Activated naive CD4-positive, alpha-beta T cell treated with anti-CD3 and anti-CD28 coated beads, Interleukin-2, amount 10 ng/mL, durations not matched to agents 7 days and 5 days (primary cell): ENCODE data around the gene MEST.

ENCODE experiments used
- CTCF ChIA-PET: fragments of 350-600 bp; sonication (Branson Sonifier 250); formaldehyde crosslinking; loops from one replicate; lab custom pipeline; 2021; ENCODE audit warnings: antibody characterized with exemption; lab: Charles Lee
- DNase-seq: peaks from one replicate; pipeline ENCODE4 v3.0.0-alpha.2; 2020
- H3K27ac Mint-ChIP-seq: one replicate; pipeline ENCODE4 v1.8.0; 2021; ENCODE audit warnings: mild to moderate bottlenecking, moderate library complexity, mixed read lengths
- H3K27me3 Mint-ChIP-seq: one replicate; pipeline ENCODE4 v1.8.0; 2021; ENCODE audit warnings: mild to moderate bottlenecking, mixed read lengths
- H3K36me3 Mint-ChIP-seq: one replicate; pipeline ENCODE4 v1.8.0; 2021; ENCODE audit warnings: mixed read lengths
- H3K4me1 Mint-ChIP-seq: one replicate; pipeline ENCODE4 v1.8.0; 2021; ENCODE audit warnings: mixed read lengths
- H3K4me3 Mint-ChIP-seq: one replicate; pipeline ENCODE4 v1.8.0; 2021; ENCODE audit warnings: mild to moderate bottlenecking, moderate library complexity, mixed read lengths
- H3K9me3 Mint-ChIP-seq: one replicate; pipeline ENCODE4 v1.8.0; 2021; ENCODE audit warnings: mixed read lengths

MEST gene

DNA sequence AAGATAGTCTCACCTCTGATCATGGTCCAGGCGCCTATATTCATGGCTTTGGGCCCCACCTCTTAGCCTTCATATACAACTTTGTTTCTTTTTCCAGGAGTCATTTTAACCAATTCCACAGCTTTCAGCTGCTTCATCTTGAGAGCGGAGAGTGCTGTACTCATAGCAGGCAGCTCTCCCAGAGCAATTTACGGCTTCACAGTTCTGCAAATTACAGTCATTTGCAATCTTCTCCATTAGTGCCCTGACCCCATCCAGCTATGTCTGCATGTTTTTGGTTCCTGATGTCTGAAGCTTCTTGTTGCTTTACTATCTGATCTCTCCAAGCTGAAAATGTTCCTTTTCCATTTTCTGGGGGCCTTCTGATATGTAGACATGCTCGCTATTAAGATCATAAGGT lies 18.0 kb upstream of the MEST start:
- DNase-seq, result no peak
- Mint-ChIP-seq H3K9me3 (no peaks in the 10 kb centered on the region), H3K4me1 (peaks cover 2% of the 10 kb centered on the region), H3K27ac (no peak overlapping the region), H3K36me3 (no peaks in the 10 kb centered on the region), H3K4me3 (no peak overlapping the region), H3K27me3 (no peaks in the 10 kb centered on the region)
- CTCF ChIA-PET, result no interaction called here

DNA sequence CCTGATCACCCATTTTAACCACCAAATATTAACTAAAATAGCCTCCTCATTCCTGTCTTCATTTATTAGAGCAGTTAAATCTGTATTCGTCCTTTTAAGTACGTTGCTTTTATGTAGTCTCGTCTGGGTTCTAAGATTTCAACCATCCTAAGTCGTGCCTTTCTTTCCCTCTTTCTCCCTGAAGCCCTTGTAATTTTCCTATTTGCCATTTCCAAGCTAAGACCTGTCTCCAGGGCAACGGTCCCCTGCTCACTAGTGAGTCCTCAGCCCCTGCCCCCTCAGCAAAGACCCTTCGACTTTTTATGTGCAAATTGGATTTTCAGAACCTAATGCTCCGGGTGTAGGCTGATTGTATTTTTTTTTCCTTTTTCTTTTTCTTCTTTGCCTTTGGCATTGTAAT lies 16.1 kb upstream of the MEST start:
- H3K4me1 Mint-ChIP-seq, result peaks cover 2% of the 10 kb centered on the region
- CTCF ChIA-PET, result interaction anchor here (1.0 kb wide), 1 partner anchor 8 kb away, joined by 3 read pairs; no protein-coding TSS in a partner anchor
- H3K27ac Mint-ChIP-seq, result no peak overlapping the region
- no peak overlapping the region for H3K4me3 Mint-ChIP-seq
- H3K36me3 Mint-ChIP-seq, result no peaks in the 10 kb centered on the region
- H3K9me3 Mint-ChIP-seq, result peaks cover 1% of the 10 kb centered on the region
- H3K27me3 Mint-ChIP-seq, result no peaks in the 10 kb centered on the region
- no peak for DNase-seq

DNA sequence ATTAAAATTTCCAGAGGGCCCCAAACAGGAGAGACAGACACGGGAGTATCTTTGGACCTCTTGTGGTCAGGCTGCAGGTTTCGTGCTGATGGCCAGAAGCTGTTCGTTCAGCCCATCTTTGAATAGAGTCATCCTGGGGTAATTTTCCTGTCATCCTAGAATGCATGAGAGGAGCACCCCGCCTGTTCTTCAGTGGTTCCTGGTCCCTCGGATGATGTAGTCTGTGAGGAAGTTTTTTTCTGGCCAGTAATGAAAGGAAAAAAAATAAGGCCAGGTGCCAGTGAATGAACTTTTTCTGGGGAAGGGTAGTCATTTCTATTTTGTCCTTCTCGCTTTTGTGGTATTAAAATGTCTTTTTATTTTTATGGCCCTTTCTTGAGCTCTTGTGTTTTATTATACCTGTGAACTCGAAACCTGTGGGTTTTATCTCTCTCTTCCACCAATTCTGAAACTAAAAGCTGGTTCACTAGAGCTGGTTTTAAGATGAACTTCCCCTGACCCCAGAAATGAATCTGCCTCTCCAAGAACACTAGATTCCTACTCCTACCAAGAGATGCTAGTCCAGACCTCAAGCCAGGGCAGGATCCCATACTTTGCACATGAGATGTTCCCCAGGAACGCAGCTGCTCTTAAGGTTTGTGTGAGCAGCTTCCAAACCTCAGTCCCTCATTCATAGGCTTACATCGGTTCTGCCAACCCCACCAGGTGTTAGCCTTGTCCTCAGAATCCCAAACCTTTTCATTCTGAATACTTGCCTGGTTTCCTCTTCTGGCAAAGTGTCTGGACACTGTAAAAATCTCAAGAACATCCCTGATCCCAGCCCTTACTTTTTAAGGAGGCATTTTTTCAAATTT lies 15.4 kb upstream of the MEST start:
- CTCF ChIA-PET, result no interaction called here
- no peak overlapping the region for H3K27ac Mint-ChIP-seq
- DNase-seq, result no peak

DNA sequence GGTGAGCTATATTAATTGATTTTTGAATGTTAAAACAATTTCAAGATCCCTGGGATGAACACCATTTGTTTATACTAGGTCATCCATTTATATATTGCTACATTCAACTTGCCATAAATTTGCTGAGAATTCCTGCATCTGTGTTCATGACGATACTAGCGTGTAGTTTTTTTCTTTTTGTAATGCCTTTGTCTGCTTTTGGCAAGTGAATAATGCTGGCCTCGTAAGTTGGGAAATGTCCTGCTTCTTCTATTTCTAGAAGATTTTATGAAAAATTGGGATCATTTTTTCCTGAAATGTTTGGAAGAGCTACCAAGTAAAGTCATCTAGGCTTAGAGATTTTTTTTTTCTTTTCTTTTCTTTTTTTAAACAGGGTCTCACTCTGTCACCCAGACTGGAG lies 12.9 kb upstream of the MEST start:
- no peak overlapping the region for H3K4me3 Mint-ChIP-seq
- H3K4me1 Mint-ChIP-seq, result no peaks in the 10 kb centered on the region
- H3K36me3 Mint-ChIP-seq, result no peaks in the 10 kb centered on the region
- peaks cover 15% of the 10 kb centered on the region for H3K27me3 Mint-ChIP-seq
- CTCF ChIA-PET, result no interaction called here
- peaks cover 1% of the 10 kb centered on the region for H3K9me3 Mint-ChIP-seq
- DNase-seq, result no peak
- H3K27ac Mint-ChIP-seq, result no peak overlapping the region

More for the DNA sequence above, 15.4 kb upstream of the MEST start:
- Mint-ChIP-seq H3K4me3 (no peak overlapping the region), H3K36me3 (no peaks in the 10 kb centered on the region), H3K27me3 (no peaks in the 10 kb centered on the region), H3K4me1 (peaks cover 2% of the 10 kb centered on the region), H3K9me3 (peaks cover 1% of the 10 kb centered on the region)

DNA sequence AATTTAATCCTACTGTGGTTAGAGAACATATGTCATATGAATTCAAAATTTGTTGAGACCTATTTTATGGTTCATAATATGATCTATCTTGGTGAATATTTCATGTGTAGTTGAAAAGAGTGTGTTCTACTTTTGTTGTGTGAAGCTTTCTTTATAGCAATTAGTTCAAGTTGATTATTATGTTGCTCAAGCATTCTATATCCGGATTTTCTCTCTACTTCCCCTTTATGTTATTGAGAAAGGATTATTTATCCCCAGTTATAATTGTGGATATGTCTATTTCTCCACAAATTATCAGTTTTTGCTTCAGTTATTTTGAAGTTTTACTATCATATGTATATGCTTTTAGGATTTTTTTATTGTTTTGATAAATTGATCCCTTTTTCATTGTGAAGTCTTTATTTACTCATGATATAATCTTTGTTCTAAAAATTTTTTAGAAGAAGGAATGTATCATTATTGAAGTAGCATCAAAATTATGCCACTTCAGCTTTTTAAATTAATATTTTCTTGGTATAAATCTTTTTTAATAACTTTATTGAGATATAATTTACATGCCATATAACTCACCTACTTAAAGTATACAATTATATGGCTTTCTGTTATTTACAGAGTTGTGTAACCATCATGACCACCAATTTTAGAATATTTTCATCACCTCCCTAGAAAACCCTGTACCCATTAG lies 12.0 kb upstream of the MEST start:
- H3K36me3 Mint-ChIP-seq, result no peaks in the 10 kb centered on the region
- no peak overlapping the region for H3K27ac Mint-ChIP-seq

DNA sequence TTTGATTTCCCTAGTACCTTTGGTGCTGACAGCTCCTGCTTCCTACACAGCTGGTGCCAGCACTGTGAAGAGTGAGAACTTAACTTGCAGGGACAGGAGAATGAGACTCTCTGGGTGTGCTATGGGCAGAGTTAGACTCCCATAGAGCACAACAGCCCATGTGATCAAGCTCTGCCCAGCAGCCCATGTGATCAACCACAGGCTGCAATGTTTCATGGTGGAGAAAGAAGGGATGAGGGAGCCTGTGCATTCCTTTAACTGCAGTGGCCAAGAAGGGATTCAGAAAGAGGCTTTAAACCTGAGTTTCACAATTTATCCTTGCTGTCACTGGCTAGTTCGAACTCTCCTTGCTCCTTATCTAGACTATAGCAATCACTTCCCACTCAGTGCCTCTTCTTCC lies 10.0 kb upstream of the MEST start:
- DNase-seq, result no peak
- H3K9me3 Mint-ChIP-seq, result peaks cover 1% of the 10 kb centered on the region
- CTCF ChIA-PET, result no interaction called here
- H3K27me3 Mint-ChIP-seq, result peaks cover 40% of the 10 kb centered on the region
- no peak overlapping the region for H3K27ac Mint-ChIP-seq
- no peak overlapping the region for H3K4me3 Mint-ChIP-seq
- no peaks in the 10 kb centered on the region for H3K36me3 Mint-ChIP-seq
- peaks cover 21% of the 10 kb centered on the region for H3K4me1 Mint-ChIP-seq

More for the DNA sequence above, 12.0 kb upstream of the MEST start:
- Mint-ChIP-seq H3K4me3 (no peak overlapping the region), H3K27me3 (peaks cover 19% of the 10 kb centered on the region), H3K4me1 (peaks cover 2% of the 10 kb centered on the region), H3K9me3 (peaks cover 1% of the 10 kb centered on the region)
- no peak for DNase-seq
- CTCF ChIA-PET, result no interaction called here

DNA sequence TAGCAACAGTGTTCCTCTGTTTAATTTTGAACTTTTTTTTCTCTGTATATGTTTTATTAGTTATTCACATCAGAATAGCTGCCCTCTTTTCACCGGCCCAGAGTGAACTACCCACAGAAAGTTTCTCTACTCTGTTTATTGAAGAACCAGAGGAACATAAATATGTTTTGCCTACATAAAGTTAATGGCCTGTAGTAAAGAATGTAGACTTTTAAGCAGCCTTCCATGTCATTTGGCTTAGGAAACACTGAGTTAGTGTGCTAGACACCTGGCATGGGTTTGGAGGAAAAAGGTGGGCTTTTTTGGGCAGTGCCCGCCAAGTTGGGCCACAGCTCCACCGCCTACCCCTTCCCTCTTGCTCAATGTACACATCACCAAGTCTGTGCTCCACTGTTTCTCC lies 8.9 kb upstream of the MEST start:
- Mint-ChIP-seq H3K4me1 (peaks cover 24% of the 10 kb centered on the region), H3K27ac (no peak overlapping the region), H3K36me3 (no peaks in the 10 kb centered on the region), H3K9me3 (peaks cover 1% of the 10 kb centered on the region), H3K27me3 (peaks cover 51% of the 10 kb centered on the region), H3K4me3 (no peak overlapping the region)
- CTCF ChIA-PET, result interaction anchor here (0.5 kb wide), 1 partner anchor 852 kb away, joined by 3 read pairs; no protein-coding TSS in a partner anchor
- no peak for DNase-seq

DNA sequence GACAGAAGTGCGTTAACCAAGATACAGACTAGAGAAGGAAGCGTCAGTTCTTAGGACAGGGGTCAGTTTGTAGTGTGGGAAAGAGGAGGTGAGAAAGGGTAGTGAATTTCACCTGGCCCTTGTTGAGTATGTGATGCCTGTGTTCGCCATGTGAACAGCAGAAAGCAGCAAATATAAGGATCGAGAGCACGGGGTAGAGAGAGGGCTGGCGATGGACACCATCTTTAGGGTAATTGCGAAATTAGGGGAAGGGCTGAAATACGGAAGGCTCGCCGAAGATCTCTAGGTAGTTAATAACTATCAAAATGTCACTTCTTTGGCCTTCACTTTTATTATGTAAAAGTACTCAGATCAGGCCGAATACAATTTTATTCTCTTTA lies 6.2 kb upstream of the MEST start:
- DNase-seq, result no peak
- H3K27ac Mint-ChIP-seq, result no peak overlapping the region
- H3K4me1 Mint-ChIP-seq, result peaks cover 24% of the 10 kb centered on the region
- peak overlapping the region; percentile 70 for H3K4me3 Mint-ChIP-seq
- H3K27me3 Mint-ChIP-seq, result peaks cover 72% of the 10 kb centered on the region
- H3K9me3 Mint-ChIP-seq, result no peaks in the 10 kb centered on the region
- CTCF ChIA-PET, result interaction anchor here (0.6 kb wide), 1 partner anchor 72 kb away, joined by 3 read pairs; no protein-coding TSS in a partner anchor
- no peaks in the 10 kb centered on the region for H3K36me3 Mint-ChIP-seq

DNA sequence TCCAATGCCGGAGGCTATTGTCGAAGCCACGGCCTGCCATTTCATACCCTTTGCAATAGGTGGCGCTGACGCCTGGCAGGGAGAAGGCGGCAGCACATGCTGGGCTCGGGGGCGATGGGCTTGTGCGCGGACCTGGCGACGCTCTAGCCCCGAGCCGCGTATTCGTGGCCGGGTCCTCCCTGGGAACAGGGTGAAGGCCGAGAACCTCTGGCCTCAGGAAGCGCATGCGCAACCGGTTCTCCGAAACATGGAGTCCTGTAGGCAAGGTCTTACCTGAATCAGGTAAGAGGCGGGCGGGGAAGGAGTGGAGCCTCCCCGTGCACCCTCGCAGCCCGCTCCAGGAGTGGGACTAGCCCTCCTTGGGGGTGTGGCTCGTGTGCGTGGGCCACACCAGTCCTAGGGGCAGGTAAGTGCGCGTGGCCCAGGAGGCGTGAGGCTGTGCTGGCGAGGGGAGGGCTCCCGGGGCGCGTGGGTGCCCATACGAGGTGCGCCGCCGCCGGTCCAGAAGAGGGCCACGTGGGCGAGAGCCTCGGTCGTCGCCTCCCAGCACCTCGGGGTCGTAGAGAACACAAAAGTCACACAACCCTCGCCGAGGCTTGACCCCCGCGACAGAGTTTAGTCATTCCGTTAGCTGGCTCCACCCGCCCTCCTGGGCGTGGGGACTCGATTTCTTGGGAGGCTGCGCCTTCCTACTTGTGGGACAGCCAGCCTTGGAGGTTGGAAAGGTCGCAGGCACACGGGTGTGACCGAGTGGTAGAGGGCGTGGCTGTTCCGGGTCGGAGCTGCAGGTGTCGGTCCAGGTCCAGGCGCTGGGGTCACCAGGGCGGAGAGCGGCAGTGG lies 5.6 kb upstream of the MEST start:
- Mint-ChIP-seq H3K27me3 (peaks cover 79% of the 10 kb centered on the region), H3K27ac (no peak overlapping the region), H3K9me3 (no peaks in the 10 kb centered on the region), H3K4me1 (peaks cover 29% of the 10 kb centered on the region), H3K4me3 (peak overlapping the region; percentile 70), H3K36me3 (no peaks in the 10 kb centered on the region)
- DNase-seq, result peak; percentile 64
- CTCF ChIA-PET, result interaction anchor here (0.8 to 1.4 kb wide), 3 partner anchors 20 to 271 kb away, joined by 3 to 4 read pairs (median 3); no protein-coding TSS in a partner anchor

DNA sequence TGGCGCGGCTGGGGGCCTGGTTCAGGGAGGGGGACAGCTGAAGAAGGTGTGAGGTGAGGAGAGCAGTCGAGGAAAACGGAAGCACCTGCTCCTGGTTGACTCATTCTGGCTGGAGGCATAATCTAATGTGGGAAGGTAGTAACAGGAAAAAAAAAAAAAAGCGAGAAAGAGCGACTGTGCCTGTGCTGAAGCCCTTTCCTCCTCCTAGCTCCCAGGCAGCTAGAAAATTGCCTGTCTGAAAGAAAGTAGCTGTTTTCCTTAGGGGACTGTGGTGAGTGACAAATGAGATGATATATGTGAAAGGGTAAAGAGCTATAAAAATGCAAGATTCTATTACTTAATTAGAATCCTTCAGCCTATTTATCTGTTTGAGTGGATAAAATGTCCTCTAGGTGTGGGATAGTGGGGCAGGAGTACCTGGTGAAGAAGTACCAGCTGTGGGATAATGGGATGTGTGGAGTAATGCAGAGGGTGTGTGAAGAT lies 4.9 kb upstream of the MEST start:
- Mint-ChIP-seq H3K4me1 (peaks cover 32% of the 10 kb centered on the region), H3K27ac (no peak overlapping the region), H3K4me3 (peak overlapping the region; percentile 70), H3K27me3 (peaks cover 81% of the 10 kb centered on the region), H3K36me3 (no peaks in the 10 kb centered on the region), H3K9me3 (no peaks in the 10 kb centered on the region)
- DNase-seq, result no peak
- CTCF ChIA-PET, result interaction anchor here (0.6 to 1.4 kb wide), 4 partner anchors 20 to 271 kb away, joined by 3 to 4 read pairs (median 4); no protein-coding TSS in a partner anchor

DNA sequence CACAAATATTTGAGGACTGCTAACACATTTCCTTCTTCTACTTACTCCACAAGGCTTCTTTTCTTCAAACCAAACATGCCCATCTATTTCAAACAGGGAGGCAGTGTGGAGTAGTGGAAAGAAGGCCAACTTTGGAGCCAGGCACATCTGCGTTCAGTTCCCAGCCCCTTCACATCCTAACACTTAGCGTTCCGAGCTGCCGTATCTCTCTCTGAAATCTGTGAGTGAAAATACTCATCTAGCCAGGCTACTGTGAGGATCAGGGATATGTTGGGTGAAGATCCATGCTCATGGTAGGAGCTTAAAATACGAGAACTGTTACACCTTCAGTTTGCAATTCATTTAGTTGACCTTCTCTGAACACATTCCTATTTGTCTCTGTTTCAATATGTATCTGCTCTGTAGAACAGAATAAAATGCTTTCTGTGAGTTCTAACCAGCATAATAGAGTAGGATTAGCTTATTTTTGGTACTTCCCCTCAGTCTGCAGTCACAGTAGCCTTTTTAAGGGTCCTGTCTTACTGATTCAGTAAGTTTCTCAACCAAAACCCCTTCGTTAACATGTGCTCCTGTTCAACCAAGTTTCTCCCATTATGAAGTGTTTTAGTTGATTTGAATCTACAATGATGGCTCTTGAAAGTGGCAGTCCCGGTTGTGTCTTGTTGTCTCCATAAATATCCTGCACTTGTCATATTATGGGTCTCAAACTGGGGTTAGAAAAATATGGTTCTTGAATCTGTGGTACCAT lies 3.3 kb upstream of the MEST start:
- no peak overlapping the region for H3K27ac Mint-ChIP-seq
- CTCF ChIA-PET, result no interaction called here

DNA sequence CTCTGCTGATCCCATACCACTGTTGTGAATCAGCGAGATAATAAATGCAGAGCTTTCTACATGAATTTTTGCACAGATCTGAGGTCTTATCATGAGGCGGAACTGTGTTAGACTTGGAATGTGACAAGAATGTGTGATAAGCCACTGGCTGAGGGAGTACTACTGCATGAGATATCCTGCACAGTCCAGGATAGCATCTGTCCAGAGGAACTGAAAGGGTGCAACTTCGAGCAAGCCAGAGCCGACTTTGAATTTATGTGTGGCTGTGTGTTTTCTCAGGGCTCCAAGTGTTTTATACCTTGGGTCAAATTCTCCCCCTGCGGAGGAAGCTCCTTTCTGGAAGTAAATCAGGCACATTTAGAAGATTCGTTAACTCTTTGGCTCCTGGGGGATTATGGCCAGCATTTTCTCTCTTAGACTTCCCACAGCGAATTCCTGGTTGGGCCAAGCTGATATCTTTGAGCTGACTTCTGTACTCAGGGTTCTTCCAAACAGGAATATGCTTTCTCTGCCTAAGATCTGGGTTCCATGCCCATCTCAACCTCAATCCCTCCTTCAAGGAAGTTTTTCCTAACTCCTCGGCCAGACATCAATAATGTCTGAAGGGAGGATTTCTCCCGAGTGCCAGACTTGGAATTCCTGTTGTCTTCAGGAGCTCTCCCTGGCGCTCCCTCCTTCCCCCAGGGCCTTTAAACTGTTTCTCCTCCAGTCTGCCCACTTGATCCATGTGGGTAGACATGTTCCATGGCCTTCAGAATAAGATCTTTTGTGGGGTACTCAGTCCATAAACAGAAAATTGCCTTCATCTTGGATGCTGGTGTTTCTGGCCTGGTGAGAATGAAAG lies 2.5 kb upstream of the MEST start:
- CTCF ChIA-PET, result no interaction called here
- Mint-ChIP-seq H3K27ac (no peak overlapping the region), H3K9me3 (peaks cover 6% of the 10 kb centered on the region), H3K36me3 (peaks cover 3% of the 10 kb centered on the region), H3K27me3 (peaks cover 94% of the 10 kb centered on the region), H3K4me1 (peaks cover 39% of the 10 kb centered on the region), H3K4me3 (no peak overlapping the region)
- no peak for DNase-seq

More for the DNA sequence above, 3.3 kb upstream of the MEST start:
- Mint-ChIP-seq H3K27me3 (peaks cover 91% of the 10 kb centered on the region), H3K4me3 (no peak overlapping the region), H3K36me3 (peaks cover 3% of the 10 kb centered on the region), H3K4me1 (peaks cover 39% of the 10 kb centered on the region), H3K9me3 (peaks cover 6% of the 10 kb centered on the region)
- no peak for DNase-seq
